Activated T-cell treated with anti-CD3 and anti-CD28 coated beads for 48 hours (primary cell): ENCODE measurements around the gene UACA.
"Not testable (repeated sequence)": the region's sequence is repeated elsewhere in the genome, so short reads cannot be mapped to it uniquely, and the experiment has no call there.

Experiments used
- DNase-seq: peaks from one replicate; pipeline ENCODE4 v3.0.0-alpha.2; 2020; ENCODE audit warnings: low read depth

The UACA gene

DNA sequence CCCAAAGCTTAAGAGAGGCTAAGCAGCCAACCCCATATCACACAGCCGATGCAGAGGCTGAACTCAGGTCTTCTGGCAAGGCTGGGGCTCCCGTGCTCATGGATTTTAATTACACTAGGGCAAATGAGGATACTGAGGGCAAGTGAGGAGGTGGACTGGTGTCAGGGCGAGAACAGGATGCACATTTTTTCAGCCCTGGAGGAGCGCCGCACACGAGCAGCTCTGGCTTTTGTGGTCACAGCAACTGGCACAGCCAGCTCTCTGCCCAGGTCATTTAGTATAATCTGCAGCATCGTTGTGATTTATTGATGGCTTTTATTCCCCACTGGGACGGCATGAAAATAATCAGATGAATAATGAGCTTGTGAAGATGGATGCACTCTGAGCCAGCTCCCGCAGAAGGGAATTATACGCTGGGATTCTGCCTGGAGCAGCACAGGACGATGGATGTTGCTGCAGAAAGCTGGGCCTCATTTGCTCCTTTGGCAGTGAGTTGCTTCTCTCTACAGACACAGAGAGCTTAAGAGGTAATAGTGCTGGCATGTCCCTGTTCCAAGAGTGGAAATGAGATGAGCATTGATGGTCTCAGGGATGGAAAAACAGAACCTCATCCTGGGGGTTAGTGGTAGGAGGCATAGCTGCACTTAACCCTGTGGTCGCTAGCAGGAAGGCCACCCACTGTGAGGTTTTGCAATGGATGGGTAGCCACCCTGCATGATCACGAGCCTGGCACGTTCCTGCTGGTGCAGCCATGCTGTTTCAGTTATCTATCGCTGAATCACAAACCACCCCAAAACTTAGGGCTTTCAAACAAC is 135.4 kb downstream of the UACA start:
- DNase-seq = no peak

DNA sequence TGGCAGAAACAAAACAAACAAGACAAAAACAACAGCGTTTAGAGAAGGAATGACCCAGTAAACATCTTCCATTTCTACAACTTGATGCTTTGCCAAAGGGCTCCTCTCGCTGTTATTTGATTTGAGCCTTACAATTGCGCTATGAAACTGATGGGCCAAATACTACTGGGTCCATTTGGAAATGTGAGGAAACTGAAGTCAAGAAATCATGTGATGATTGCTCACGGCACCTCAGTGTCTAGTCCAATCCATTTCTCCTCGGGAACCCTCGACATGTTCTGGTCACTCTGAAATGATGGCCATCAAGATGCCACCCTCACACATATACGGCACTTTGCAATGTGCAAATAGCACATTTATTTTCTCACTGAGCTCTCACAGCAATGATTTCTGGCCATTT is 136.0 kb downstream of the UACA start:
- DNase-seq = no peak

DNA sequence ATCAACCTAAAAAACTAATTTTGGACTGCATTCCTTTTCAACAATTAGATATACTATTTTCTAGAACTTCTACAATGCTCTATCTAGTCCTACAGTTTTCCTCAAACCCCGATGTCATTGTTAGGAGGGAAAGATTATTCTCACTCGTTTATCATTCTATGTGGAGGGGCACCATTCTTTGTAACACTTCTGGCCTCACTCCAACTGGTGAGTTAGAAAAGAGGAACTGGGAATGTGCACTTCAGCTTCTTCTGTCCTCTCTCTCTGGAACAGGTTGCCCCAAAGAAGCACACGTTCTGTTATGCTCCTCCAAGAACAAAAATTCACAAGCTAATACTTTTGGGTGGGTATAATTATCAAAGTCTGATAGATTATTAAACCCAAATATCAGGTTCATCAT is 137.9 kb downstream of the UACA start:
- DNase-seq = no peak

DNA sequence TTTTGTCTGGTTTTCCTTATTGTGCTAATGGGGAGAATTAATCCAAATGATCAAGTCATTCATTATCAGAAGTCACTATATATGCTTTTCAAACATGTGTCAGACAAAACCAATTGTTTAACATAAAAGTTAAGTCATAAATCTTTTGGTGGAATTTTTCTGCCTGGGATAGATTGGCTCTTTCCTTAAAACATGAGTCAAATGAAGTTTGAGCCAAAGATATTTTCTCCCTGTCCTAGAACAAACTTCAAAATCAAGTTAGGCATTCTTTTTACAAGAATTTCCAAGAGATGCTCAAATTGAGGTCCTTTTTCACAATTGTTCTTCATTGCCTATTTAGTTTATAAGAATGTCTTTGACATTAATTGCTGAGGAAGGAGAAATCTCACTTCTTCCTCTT is 138.3 kb downstream of the UACA start:
- DNase-seq = no peak

DNA sequence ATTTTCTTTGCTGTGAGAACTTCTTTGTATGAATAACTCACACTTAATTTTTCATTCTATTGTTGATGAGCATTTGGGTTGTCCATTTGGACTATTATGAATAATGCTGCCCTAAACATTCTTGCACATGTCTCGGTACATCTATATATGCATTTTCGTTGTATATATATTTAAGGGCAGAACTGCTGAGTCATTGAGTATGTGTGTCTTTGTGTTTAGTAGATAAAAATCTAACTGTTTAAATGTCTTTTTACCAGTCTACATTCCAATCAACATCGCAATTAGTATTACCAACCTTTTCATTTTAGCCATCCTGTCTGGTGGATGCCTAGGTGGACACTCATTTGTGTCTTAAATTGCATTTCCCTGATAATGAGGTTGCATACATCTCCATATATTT is 144.4 kb downstream of the UACA start:
- DNase-seq = no peak

DNA sequence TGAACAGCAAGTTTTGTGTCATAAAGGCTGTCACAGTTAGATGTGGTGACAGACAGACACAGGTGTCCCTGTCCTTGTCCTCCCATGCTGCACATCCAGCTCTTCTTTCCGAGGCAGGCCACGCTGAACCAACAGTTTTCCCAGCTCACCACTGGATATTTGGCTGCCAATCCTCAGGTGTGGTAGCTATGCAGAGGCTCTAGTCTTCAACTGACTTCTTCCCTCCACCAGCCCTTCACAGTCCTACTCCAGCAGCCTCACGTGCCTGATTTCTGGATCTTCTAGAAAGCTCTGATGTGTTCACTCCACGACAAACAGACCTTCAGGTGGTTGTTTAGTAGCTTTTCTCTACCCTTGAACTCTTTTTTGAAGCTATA is 145.5 kb downstream of the UACA start:
- DNase-seq = no peak

DNA sequence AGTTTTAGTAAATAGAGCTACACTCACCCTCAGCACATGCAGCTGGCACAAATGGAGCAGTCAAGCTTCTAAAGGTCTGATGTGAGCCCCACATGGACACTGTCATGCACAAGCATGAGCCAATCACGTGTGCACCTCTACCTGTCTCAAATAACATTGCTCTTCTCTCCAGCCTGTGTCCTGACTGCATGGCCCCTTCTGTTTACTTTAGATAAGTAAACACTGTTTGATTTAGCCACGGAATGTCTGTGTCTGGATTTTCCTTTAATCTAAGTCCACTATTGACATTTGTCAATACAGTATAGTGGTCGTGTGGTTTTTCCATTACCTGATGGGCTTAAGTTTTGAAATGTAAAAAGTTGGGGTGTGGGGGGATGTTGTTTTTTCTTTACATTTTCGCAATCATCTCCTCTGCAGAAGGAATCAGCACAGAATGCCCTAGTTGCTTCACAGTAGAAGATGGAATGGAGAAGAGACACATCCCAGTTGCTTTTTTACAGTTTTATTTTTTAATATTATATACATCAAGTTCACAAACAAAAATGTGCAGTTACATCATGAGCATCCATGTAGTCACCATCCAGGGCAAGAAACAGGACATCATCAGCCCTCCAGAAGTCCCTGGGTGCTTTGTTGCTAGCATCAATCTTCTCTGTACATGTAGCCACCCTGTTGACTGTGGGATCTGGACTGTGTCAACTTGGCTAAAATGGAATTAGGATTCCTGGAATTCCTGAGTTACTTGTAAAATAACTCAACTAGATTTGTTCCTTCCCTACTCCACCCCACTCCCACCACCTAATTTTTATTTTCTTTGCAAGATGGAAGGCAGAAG is 146.1 kb downstream of the UACA start:
- DNase-seq = no peak

DNA sequence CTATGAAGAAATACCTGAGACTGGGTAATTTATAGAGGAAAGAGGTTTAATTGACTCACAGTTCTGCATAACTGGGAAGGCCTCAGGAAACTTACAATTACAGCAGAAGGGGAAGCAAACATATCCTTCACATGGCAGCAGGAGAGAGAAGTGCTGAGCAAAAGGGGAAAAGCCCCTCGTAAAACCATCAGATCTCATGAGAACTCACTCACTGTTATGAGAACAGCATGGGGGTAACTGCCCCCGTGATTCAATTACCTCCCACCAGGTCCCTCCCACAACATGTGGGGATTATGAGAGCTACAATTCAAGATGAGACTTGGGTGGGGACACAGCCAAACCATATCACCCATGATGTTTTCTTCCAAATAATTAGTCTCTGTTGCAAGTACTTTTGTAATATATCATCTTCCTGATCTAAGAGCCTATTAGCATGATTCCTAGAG is 147.0 kb downstream of the UACA start:
- not testable (repeated sequence) for DNase-seq

DNA sequence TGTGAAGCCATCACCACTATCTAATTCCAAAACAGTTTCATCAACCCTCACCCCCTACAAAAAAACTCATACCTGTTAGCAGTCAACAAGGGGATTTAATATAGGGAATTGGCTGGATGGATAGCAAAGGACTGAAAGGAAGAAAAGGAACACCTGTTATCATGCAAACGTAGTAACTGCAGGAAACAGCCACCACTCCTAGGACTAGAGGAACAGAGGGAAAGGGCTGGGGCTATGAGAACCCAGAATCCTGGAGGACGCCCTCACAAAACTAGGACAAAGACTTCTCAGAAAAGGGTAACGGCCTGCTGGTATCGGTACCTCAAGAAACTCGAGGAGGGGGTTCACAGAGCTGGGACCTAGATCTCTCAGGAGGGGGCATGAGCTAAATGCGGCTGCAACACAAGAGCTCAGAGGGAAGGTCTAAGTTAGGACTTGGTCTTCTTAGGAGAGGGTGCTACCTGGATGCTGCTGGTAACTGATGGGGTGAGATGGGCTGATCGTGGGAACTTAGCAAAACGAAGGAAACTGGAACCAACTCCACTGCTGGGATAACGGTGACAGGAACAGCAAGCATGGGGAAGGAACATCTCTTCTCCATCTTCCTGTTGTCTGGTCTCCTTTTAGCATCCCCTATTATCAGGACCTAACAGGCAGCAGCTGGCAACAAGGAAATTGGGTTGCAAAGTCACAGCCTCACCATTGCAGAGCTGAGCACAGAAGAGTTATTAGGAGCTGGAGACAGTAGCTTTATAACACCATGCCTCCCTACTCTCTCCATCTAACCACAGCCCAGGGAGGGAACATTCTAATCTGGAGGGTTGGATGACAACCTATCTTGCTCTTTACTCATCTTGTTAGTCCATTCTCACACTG is 147.7 kb downstream of the UACA start:
- no peak for DNase-seq

DNA sequence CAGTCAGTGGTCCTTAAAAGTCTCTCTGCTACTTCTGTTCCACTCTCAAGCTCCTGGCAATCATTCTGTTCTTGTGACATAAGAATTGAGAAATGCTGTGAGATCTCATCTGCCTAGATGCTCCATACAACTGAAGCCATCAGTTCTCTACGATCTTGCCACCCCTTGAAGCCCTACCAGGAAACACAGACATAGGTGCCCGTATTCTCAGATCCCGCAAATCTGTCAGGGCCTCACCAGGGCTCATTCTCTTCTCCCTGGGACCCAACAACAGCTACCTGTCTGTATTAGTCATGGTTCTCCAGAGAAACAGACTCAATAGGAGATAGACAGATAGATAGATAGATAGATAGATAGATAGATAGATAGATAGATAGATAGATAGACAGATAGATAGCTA is 149.1 kb downstream of the UACA start:
- DNase-seq = no peak

DNA sequence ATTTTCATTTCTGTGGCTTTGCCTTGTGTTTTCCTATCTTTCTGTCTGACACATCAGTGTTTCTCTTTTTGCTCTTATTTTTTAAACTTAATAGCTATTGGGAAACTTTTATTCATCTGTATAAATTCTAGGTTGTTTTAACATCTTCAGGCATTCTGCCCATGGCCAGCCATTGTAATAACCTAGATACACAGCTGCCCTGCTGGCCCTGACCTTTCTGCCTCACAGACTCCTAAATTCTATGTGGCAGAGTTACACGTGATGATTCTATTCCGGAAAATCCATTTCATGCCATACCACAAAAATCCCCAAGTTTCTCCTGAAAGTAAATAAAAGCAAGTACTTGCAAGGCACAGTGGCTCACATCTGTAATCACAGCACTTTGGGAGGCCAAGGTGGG is 150.1 kb downstream of the UACA start:
- DNase-seq = no peak

DNA sequence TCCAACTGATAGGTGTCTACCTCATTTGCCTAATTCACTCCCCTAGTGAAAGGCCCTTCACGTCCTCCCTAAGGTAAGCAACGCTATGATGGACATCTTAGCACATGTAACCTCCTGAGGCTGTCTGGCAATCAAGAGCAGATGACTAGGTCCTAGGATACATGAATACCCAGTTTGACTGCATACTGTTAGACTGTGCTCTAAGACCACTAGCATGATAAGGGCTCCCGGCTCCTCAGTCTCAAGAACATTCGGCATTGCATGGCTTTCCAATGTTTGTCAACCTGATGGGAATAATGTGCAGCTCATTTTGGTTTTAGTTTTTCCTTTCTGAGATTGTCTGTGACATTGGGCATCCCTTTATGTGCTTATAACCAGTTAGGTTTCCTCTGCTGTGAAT is 152.1 kb downstream of the UACA start:
- no peak for DNase-seq

DNA sequence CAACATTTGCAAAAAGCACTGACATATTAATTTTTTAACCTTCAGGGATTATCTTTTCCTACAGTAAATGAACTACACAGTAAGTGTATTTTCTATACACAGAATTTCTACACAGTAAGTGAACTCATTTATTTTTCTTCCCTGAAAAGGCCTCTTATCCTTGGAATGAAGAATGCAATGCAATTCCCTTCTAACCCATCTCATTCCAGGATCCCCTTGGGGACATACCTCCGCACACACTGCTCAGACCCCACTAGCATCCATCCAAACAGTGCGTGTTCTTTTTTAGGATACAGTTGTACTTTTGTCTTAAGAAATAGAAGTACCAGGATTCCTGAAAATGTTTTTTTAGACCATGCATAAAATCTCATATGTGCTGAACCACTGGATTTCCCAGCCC is 152.8 kb downstream of the UACA start:
- DNase-seq = no peak

DNA sequence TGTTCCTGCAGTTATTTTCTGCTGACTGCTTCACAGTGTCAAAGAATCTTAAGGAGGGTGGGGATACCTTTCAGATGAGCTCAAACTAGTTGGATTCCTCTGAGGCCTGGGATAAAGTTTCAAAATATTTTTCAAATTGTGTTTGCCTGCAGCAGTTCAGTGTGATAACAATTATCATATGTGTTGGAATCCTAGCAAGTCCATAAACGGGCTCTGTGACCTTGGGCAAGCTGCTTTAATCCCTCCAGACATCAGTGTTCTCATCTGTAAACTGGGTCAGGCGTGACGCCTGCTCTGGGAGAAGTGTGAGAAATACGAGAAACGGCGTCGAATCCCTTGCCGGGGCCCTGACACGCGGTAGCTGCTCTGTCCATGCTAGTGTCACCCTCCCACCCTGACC is 153.5 kb downstream of the UACA start:
- no peak for DNase-seq

DNA sequence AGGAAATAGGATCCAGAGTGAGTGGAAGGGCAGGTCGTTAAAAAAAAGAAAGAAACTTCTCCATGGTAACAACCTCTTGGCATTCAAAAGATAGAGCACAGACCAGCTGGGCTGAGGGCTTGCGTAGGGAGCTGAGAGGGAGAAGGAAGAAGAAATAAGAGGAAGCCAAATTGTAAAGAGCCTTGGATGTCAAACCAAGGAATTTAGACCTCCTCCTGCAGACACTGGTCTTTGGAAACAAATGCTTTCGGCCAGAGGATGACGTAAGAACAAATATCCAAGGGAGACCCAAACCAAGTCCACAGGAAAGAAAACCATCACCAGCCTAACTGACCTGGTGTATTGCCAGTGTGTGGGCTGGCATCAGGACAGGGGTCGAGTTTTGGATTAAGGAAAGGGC is 155.2 kb downstream of the UACA start:
- no peak for DNase-seq

DNA sequence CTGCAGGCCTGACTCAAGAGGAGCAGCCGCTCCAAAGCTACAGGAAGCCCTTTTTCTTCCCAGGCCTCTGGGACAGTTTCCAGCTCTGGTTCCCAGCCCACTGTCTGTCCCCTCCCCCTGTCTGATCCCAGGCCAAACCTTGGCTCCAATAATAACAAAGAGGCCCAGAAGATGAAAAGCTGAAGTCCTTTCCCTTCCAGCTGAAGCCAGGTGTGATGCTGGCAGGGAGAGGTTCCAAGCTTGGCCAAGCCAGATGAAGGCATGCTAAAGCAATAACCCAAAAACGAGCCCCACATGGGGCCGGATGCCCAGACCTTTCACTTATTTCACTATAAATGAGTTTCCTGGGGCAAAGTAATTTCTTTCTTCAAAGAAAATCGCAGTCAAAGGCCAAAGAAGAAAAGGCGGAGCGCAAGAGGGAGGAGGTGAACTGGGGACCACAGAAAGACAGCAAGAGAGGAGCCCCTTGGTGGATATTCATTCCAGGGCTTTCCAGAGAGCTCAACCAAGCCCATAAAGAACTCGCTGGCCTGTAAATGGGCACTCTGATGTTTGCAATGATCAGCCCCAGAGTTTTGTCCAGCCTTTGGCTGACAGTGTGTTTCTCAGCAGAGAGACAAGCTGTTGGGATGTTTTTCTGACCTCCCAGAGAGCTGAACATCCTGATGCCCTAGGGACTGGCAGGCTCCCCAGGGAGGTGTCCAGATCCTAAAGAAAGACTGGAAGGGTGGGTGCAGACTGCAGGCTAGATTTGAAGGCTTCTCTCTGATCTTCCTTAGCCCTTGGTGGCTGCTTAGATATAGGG is 157.6 kb downstream of the UACA start:
- no peak for DNase-seq

DNA sequence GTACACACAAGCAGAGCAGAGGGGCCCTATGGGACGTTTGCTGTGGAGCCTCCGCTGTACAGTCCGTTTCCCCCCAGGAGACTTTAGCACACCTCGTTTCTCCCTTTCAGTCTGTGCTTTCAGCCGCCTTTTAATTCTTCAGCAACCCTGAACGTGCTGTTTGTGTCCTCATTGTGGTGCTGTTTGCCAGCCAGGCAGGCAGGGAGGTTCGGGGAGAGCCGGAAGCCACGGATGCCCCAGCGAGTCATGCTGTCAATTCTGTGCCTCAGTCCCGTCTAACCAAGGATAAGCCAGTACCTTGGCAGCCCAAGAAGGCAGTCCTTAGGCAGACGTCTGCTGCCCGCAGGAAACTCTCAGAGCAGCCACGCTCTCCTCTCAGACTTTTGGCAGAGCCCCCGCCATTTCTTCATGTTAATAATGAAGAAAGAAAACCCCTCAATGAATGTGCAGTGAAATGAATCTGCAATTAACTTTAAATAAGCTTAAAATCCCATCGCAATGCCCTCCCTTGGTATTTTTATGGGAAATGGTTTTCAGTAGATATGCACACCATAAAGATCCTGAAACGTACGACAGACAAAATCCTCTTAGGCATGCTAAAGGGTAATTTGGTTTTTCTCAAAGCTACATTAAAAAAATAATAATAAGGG is 158.6 kb downstream of the UACA start:
- DNase-seq = no peak
